ENCODE results near the gene THADA. TPM values are rescaled to one million over a fixed set of nuclear protein-coding genes. Genes with fewer than 3 reads are reported as not detected.

Gene THADA
- total RNA-seq, 1 experiment from 2014 or later: 27.5 TPM

GRCh38 chr2:43443282-43443681, 152.6 kb downstream of the THADA start:
- peaks cover 44% of the 10 kb centered on the region for H3K4me1 Mint-ChIP-seq
- ATAC-seq (no peak), DNase-seq (ENCODE audit: low spot score) (no peak)
- POLR2A ChIA-PET: interaction anchor here (0.7 kb wide), 1 partner anchor 322 kb away, joined by 3 read pairs; no protein-coding TSS in a partner anchor
- no peaks in the 10 kb centered on the region for H3K27me3 Mint-ChIP-seq (ENCODE audit: low read depth)
- peak overlapping the region; percentile 33; the same call in 1 of the 2 replicates for H3K27ac Mint-ChIP-seq
- CTCF ChIA-PET: no interaction called here
- H3K9me3 Mint-ChIP-seq: no peaks in the 10 kb centered on the region
- TF ChIP-seq E2F4 (CRISPR knock-in tag; IDR thresholded peaks at IDR 0.05; ENCODE audit: borderline replicate concordance, low read depth) (no peak), GTF2I (CRISPR knock-in tag; conservative IDR thresholded peaks at IDR 0.05) (no peak), FOXP4 (CRISPR knock-in tag; IDR thresholded peaks at IDR 0.05) (no peak), ATF3 (CRISPR knock-in tag; conservative IDR thresholded peaks at IDR 0.05) (no peak), MXD4 (CRISPR knock-in tag; IDR thresholded peaks at IDR 0.05; ENCODE audit: borderline replicate concordance) (no peak), SMAD4 (CRISPR knock-in tag; IDR thresholded peaks at IDR 0.05) (no peak), USF1 (CRISPR knock-in tag; IDR thresholded peaks at IDR 0.05) (no peak), ZBTB43 (CRISPR knock-in tag; IDR thresholded peaks at IDR 0.05) (no peak), TEAD1 (CRISPR knock-in tag; IDR thresholded peaks at IDR 0.05) (no peak), ZBTB21 (CRISPR knock-in tag; IDR thresholded peaks at IDR 0.05; ENCODE audit: borderline replicate concordance) (no peak), STAT6 (CRISPR knock-in tag; conservative IDR thresholded peaks at IDR 0.05; ENCODE audit: low read depth) (no peak), ZNF425 (CRISPR knock-in tag; conservative IDR thresholded peaks at IDR 0.05) (no peak), HMGA2 (CRISPR knock-in tag; IDR thresholded peaks at IDR 0.05) (no peak), AR (CRISPR knock-in tag; IDR thresholded peaks at IDR 0.05) (no peak), PREB (CRISPR knock-in tag; IDR thresholded peaks at IDR 0.05; ENCODE audit: borderline replicate concordance) (no peak)
- H3K4me3 Mint-ChIP-seq: no peak overlapping the region
- H3K36me3 Mint-ChIP-seq: no peaks in the 10 kb centered on the region
